SK-N-SH (cell line): ENCODE measurements around the gene EFNB1. TPM values are rescaled to one million over a fixed set of nuclear protein-coding genes. Genes with fewer than 3 reads are reported as not detected.

Experiments used
- CTCF ChIA-PET: fragments of 300-600, 350-600 bp; formaldehyde crosslinking; extraction: SDS; loops from one replicate; lab custom pipeline; 2021; lab: Yijun Ruan, JAX
- POLR2A ChIA-PET: fragments of 350-600 bp; sonication (Branson Sonifier 250); formaldehyde crosslinking; extraction: SDS; loops from one replicate; lab custom pipeline; 2020; ENCODE audit warnings: antibody characterized with exemption, inconsistent platforms; lab: Yijun Ruan, JAX
- DNase-seq: peaks from one replicate; pipeline ENCODE4 v3.0.0; 2012
- H2AFZ ChIP-seq: fragments of 200-600 bp; sonication (generic); 2 replicates; pipeline ENCODE4 v1.8.1; 2016; ENCODE audit warnings: antibody characterized with exemption, mild to moderate bottlenecking, low read depth
- H3F3A ChIP-seq: fragments of 200-600 bp; sonication (generic); replicated peaks from 2 replicates; pipeline ENCODE3; 2016; ENCODE audit warnings: antibody characterized with exemption, mild to moderate bottlenecking; ENCODE audit not compliant: insufficient read depth
- H3K27ac ChIP-seq, 2 experiments: fragments of 200-500 bp in 1 of 2; fragments of 200-600 bp in 1 of 2; sonication (Bioruptor generic) in 1 of 2; sonication (generic), shearing (Covaris generic) in 1 of 2; 2 replicates each; pipeline versions ENCODE4 v1.5.1 to v1.6.1; 2014 to 2016; ENCODE audit warnings: low read depth in 2 of 2, inconsistent platforms in 1 of 2, low read length in 1 of 2, mild to moderate bottlenecking in 1 of 2, mixed read lengths in 1 of 2
- H3K27me3 ChIP-seq: fragments of 200-600 bp; sonication (generic), shearing (Covaris generic); 2 replicates; pipeline ENCODE4 v1.6.1; 2016; ENCODE audit warnings: mixed run types; ENCODE audit not compliant: insufficient read depth
- H3K36me3 ChIP-seq, 2 experiments: fragments of 200-500 bp in 1 of 2; fragments of 200-600 bp in 1 of 2; sonication (Bioruptor generic) in 1 of 2; sonication (generic) in 1 of 2; replicated peaks in 1 of 2; 2 replicates each; pipeline versions ENCODE3 to v1.5.1; 2014 to 2016; ENCODE audit warnings: low read length in 1 of 2, mild to moderate bottlenecking in 1 of 2; ENCODE audit not compliant: insufficient read depth in 2 of 2, control insufficient read depth in 1 of 2
- H3K4me1 ChIP-seq, 2 experiments: fragments of 200-500 bp in 1 of 2; fragments of 200-600 bp in 1 of 2; sonication (Bioruptor generic) in 1 of 2; sonication (generic), shearing (Covaris generic) in 1 of 2; 2 replicates each; pipeline versions ENCODE4 v1.5.1 to v1.6.1; 2014 to 2016; ENCODE audit warnings: low read depth in 1 of 2, low read length in 1 of 2, mixed run types in 1 of 2; ENCODE audit not compliant: insufficient read depth in 2 of 2, control insufficient read depth in 1 of 2
- H3K4me2 ChIP-seq: fragments of 200-600 bp; sonication (generic), shearing (Covaris generic); 2 replicates; pipeline ENCODE4 v1.6.1; 2017; ENCODE audit warnings: mixed run types
- H3K4me3 ChIP-seq, 2 experiments: fragments of 200-500 bp in 1 of 2; fragments of 200-600 bp in 1 of 2; sonication (Bioruptor generic) in 1 of 2; sonication (generic), shearing (Covaris generic) in 1 of 2; 2 replicates each; pipeline versions ENCODE4 v1.5.1 to v1.8.1; 2014 to 2016; ENCODE audit warnings: low read depth in 2 of 2, inconsistent platforms in 1 of 2, low read length in 1 of 2, mild to moderate bottlenecking in 1 of 2, mixed read lengths in 1 of 2, moderate library complexity in 1 of 2
- H3K79me2 ChIP-seq: fragments of 200-600 bp; sonication (generic); 2 replicates; pipeline ENCODE4 v1.8.1; 2017; ENCODE audit warnings: mild to moderate bottlenecking; ENCODE audit not compliant: insufficient read depth
- H3K9ac ChIP-seq: fragments of 200-600 bp; sonication (generic); 2 replicates; pipeline ENCODE4 v1.6.1; 2017; ENCODE audit warnings: mixed run types
- H3K9me2 ChIP-seq: fragments of 200-600 bp; sonication (generic); 2 replicates; pipeline ENCODE4 v1.6.1; 2017; ENCODE audit warnings: mixed run types
- H3K9me3 ChIP-seq: fragments of 200-600 bp; sonication (generic); 2 replicates; pipeline ENCODE4 v1.6.1; 2017; ENCODE audit warnings: mixed run types, mild to moderate bottlenecking, moderate library complexity
- H4K20me1 ChIP-seq: fragments of 200-600 bp; sonication (generic); 2 replicates; pipeline ENCODE4 v1.6.1; 2017; ENCODE audit warnings: mild to moderate bottlenecking, mixed run types; ENCODE audit not compliant: insufficient read depth
- CHD2 ChIP-seq: fragments of 150-350 bp; IDR thresholded peaks from 2 replicates; pipeline ENCODE4 v1.6.1; 2018; ENCODE audit warnings: low read length; ENCODE audit not compliant: partially characterized antibody
- CTCF ChIP-seq: fragments of 200-600 bp; sonication (generic); IDR thresholded peaks from 2 replicates; pipeline ENCODE4 v1.6.1; 2017; ENCODE audit warnings: antibody characterized with exemption, mild to moderate bottlenecking, moderate library complexity
- EP300 ChIP-seq, 2 experiments: IDR thresholded peaks; 2 replicates each; pipeline versions ENCODE4 v1.4.0 to v1.6.1; 2012; ENCODE audit warnings: borderline replicate concordance in 1 of 2, low read depth in 1 of 2, low read length in 1 of 2
- FOXJ3 ChIP-seq: sonication (generic); formaldehyde crosslinking; IDR thresholded peaks from 2 replicates; pipeline ENCODE4 v1.5.1; 2020; ENCODE audit warnings: mild to moderate bottlenecking, missing genetic modification reagents
- GATA2 ChIP-seq: sonication (generic); formaldehyde crosslinking; IDR thresholded peaks from 2 replicates; pipeline ENCODE4 v1.5.0; 2020; ENCODE audit warnings: mild to moderate bottlenecking, missing genetic modification reagents
- JUND ChIP-seq: IDR thresholded peaks from 2 replicates; pipeline ENCODE4 v1.4.0; 2012
- MAX ChIP-seq: IDR thresholded peaks from 2 replicates; pipeline ENCODE4 v1.4.0; 2012; ENCODE audit warnings: low read depth
- NRF1 ChIP-seq: IDR thresholded peaks from 2 replicates; pipeline ENCODE4 v1.6.1; 2012; ENCODE audit warnings: low read depth, mild to moderate bottlenecking, low read length
- PBX3 ChIP-seq: IDR thresholded peaks from 2 replicates; pipeline ENCODE4; 2012
- POLR2AphosphoS5 ChIP-seq: IDR thresholded peaks from 2 replicates; pipeline ENCODE4 v1.6.1; 2012; ENCODE audit warnings: low read depth, low read length
- RAD21 ChIP-seq: IDR thresholded peaks from 2 replicates; pipeline ENCODE4 v1.6.1; 2012; ENCODE audit warnings: mild to moderate bottlenecking, low read length
- RFX5 ChIP-seq: IDR thresholded peaks from 2 replicates; pipeline ENCODE4 v1.6.1; 2012; ENCODE audit warnings: mild to moderate bottlenecking, improper control_type of control experiment, low read length
- RXRA ChIP-seq: IDR thresholded peaks from 2 replicates; pipeline ENCODE4 v1.4.0; 2012; ENCODE audit warnings: low read depth, mild to moderate bottlenecking, borderline replicate concordance
- TAF1 ChIP-seq: IDR thresholded peaks from 2 replicates; pipeline ENCODE4 v1.6.1; 2012; ENCODE audit warnings: low read depth, mild to moderate bottlenecking, low read length, moderate library complexity, borderline replicate concordance
- ZBTB33 ChIP-seq: IDR thresholded peaks from 2 replicates; pipeline ENCODE4 v1.4.0; 2012; ENCODE audit warnings: low read depth, borderline replicate concordance
- WGBS: methylation state at CpG from one replicate; pipeline ENCODE4 v1.1.6; 2017; ENCODE audit warnings: low lambda C conversion rate; 5-methylcytosine and 5-hydroxymethylcytosine counted together
- polyA plus RNA-seq, 3 experiments: library from polyadenylated mRNA; depleted of rRNA; stranded (reverse); fragments of >200 nt; gene quantifications; 2 replicates each; pipeline ENCODE4 v1.2.3, GENCODE V29; 2012

EFNB1 gene
- polyA plus RNA-seq, 1 of the 3 experiments (the other 2 are of a cell fraction), result 8.4 TPM

GRCh38 chrX:68824152-68824433 is 4.7 kb upstream of the EFNB1 start:
- Histone ChIP-seq H3K4me2 (no peak overlapping the region), H3K79me2 (no peaks in the 10 kb centered on the region), H2AFZ (no peak overlapping the region), H3K4me1 (no peaks in the 10 kb centered on the region; a peak in 1 of 4 replicates), H3K27me3 (peaks cover 5% of the 10 kb centered on the region; the same call in 1 of the 2 replicates), H3K9me2 (no peaks in the 10 kb centered on the region), H4K20me1 (no peaks in the 10 kb centered on the region), H3K9ac (no peak overlapping the region), H3K36me3 (no peaks in the 10 kb centered on the region), H3K27ac (no peak overlapping the region), H3K9me3 (no peaks in the 10 kb centered on the region), H3K4me3 (no peak overlapping the region), H3F3A (no peaks in the 10 kb centered on the region)
- TF ChIP-seq PBX3 (no peak), POLR2AphosphoS5 (no peak), RAD21 (no peak), JUND (no peak), FOXJ3 (CRISPR knock-in tag) (no peak), GATA2 (CRISPR knock-in tag) (no peak), EP300 (IDR thresholded peaks at IDR 0.05; ENCODE audit: borderline replicate concordance in 1 of 2, low read depth in 1 of 2, low read length in 1 of 2) (no peak), CTCF (no peak), ZBTB33 (no peak), RFX5 (no peak), NRF1 (no peak)
- POLR2A ChIA-PET, result no interaction called here
- CTCF ChIA-PET, result interaction anchor here (1.3 to 3.2 kb wide), 6 partner anchors 237 to 567 kb away, joined by 5 to 25 read pairs (median 10); no protein-coding TSS in a partner anchor
- DNase-seq, result no peak

GRCh38 chrX:68824565-68825125 is 4.2 kb upstream of the EFNB1 start:
- Histone ChIP-seq H3K27me3 (peaks cover 5% of the 10 kb centered on the region; the same call in 1 of the 2 replicates), H2AFZ (no peak overlapping the region), H3K9ac (no peak overlapping the region), H3K4me1 (no peaks in the 10 kb centered on the region; a peak in 1 of 4 replicates), H4K20me1 (no peaks in the 10 kb centered on the region), H3K4me2 (no peak overlapping the region), H3K9me2 (no peaks in the 10 kb centered on the region), H3K4me3 (no peak overlapping the region), H3K27ac (no peak overlapping the region), H3K79me2 (no peaks in the 10 kb centered on the region), H3F3A (no peaks in the 10 kb centered on the region), H3K36me3 (no peaks in the 10 kb centered on the region), H3K9me3 (no peaks in the 10 kb centered on the region)
- TF ChIP-seq CHD2 (no peak), RXRA (no peak), TAF1 (no peak), MAX (no peak), FOXJ3 (CRISPR knock-in tag) (no peak)
- ChIA-PET CTCF (interaction anchor here (0.8 to 3.2 kb wide), 5 partner anchors 390 to 563 kb away, joined by 4 to 25 read pairs (median 14); no protein-coding TSS in a partner anchor), POLR2A (no interaction called here)
- DNase-seq, result no peak
- 20% methylated on average over 5 of the region's 5 CpGs for WGBS
